CD4-positive, alpha-beta T cell treated with Interleukin-1 beta for 1 hour (primary cell): ENCODE results near the gene ZNF37A.
"Not testable (repeated sequence)": the region's sequence is repeated elsewhere in the genome, so short reads cannot be mapped to it uniquely, and the experiment has no call there.

Experiments
- DNase-seq, 2 donors: peaks; one replicate each; pipeline ENCODE4 v3.0.0-alpha.2; 2020 to 2022

Gene ZNF37A

GRCh38 chr10:38150891-38151463, 56.8 kb downstream of the ZNF37A start:
- DNase-seq: not testable (repeated sequence)

GRCh38 chr10:38156416-38157269, 62.5 kb downstream of the ZNF37A start:
- no peak for DNase-seq

- DNase-seq: no peak
These were observed 63.1 kb downstream of the ZNF37A start for GRCh38 chr10:38157270-38157685.

- no peak for DNase-seq
These were observed 64.9 kb downstream of the ZNF37A start for GRCh38 chr10:38159004-38159403.

GRCh38 chr10:38163617-38164016, 69.5 kb downstream of the ZNF37A start:
- no peak for DNase-seq

- DNase-seq: no peak
These were observed 80.2 kb downstream of the ZNF37A start for GRCh38 chr10:38174336-38174735.

GRCh38 chr10:38184477-38184876, 90.3 kb downstream of the ZNF37A start:
- no peak for DNase-seq
